ENCODE measurements around the gene KIF26B.

DNA sequence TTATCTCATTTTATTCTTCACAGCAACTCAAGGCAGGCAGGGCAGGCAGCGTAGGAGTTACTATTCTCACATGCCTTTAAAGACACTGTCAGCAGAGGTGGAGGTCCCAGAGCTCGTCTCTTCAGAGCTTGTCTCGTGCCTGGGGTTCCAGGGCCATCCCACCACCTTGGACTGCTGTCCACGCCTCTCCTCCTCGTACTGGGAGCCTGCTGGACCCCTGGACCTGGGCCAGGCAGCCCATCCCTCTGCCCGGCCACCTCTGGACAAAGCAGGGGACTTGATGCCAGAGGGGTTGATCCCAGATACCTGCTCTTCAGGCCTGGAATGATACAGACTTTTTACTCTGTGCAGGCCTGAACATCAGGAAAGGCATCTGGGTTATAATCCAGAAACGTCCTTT lies 546.8 kb downstream of the KIF26B start:
- TF ChIP-seq, protein P1, sequence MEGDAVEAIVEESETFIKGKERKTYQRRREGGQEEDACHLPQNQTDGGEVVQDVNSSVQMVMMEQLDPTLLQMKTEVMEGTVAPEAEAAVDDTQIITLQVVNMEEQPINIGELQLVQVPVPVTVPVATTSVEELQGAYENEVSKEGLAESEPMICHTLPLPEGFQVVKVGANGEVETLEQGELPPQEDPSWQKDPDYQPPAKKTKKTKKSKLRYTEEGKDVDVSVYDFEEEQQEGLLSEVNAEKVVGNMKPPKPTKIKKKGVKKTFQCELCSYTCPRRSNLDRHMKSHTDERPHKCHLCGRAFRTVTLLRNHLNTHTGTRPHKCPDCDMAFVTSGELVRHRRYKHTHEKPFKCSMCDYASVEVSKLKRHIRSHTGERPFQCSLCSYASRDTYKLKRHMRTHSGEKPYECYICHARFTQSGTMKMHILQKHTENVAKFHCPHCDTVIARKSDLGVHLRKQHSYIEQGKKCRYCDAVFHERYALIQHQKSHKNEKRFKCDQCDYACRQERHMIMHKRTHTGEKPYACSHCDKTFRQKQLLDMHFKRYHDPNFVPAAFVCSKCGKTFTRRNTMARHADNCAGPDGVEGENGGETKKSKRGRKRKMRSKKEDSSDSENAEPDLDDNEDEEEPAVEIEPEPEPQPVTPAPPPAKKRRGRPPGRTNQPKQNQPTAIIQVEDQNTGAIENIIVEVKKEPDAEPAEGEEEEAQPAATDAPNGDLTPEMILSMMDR (conservative IDR thresholded peaks at IDR 0.05; ENCODE audit: low read length), result no peak
- no peak for TF ChIP-seq EZH2phosphoT487 (IDR thresholded peaks at IDR 0.05; ENCODE audit: borderline replicate concordance, low read depth, low read length)

Data from OCI-LY7 (cell line).